Mucosa of stomach (tissue), 1 donor: ENCODE data around the gene PAK4.
"Not testable (repeated sequence)": the region's sequence is repeated elsewhere in the genome, so short reads cannot be mapped to it uniquely, and the experiment has no call there.

Experiments
- H3K27me3 ChIP-seq: one replicate; pipeline ENCODE4 v1.7.0; 2013; ENCODE audit warnings: mild to moderate bottlenecking, low read length; ENCODE audit not compliant: control insufficient read depth, insufficient read depth
- H3K36me3 ChIP-seq: one replicate; pipeline ENCODE4 v1.7.0; 2013; ENCODE audit warnings: low read length; ENCODE audit not compliant: control insufficient read depth, insufficient read depth
- H3K4me1 ChIP-seq: one replicate; pipeline ENCODE4 v1.7.0; 2013; ENCODE audit warnings: mild to moderate bottlenecking, low read length; ENCODE audit not compliant: control insufficient read depth, insufficient read depth
- H3K4me3 ChIP-seq: one replicate; pipeline ENCODE4 v1.7.0; 2013; ENCODE audit warnings: low read length
- H3K9ac ChIP-seq: one replicate; pipeline ENCODE4 v1.7.0; 2013; ENCODE audit warnings: mild to moderate bottlenecking, low read length, moderate library complexity
- H3K9me3 ChIP-seq: one replicate; pipeline ENCODE4 v1.7.0; 2013; ENCODE audit warnings: mild to moderate bottlenecking, low read length, moderate library complexity; ENCODE audit not compliant: control insufficient read depth
- donor health status: Pancreatic carcinoma.

PAK4 gene

GRCh38 chr19:39219108-39219507 is 93.5 kb downstream of the PAK4 start:
- not testable (repeated sequence) for H3K9ac ChIP-seq, H3K27me3 ChIP-seq, H3K4me3 ChIP-seq, H3K4me1 ChIP-seq, H3K9me3 ChIP-seq, H3K36me3 ChIP-seq

- H3K4me1 ChIP-seq, result no peaks in the 10 kb centered on the region
- peaks cover 3% of the 10 kb centered on the region for H3K27me3 ChIP-seq
- H3K4me3 ChIP-seq, result no peak overlapping the region
- no peak overlapping the region for H3K9ac ChIP-seq
- H3K36me3 ChIP-seq, result no peaks in the 10 kb centered on the region
- no peaks in the 10 kb centered on the region for H3K9me3 ChIP-seq
These were observed 98.2 kb downstream of the PAK4 start for GRCh38 chr19:39223703-39224279.

- Histone ChIP-seq H3K36me3 (no peaks in the 10 kb centered on the region), H3K4me3 (no peak overlapping the region), H3K27me3 (peaks cover 3% of the 10 kb centered on the region), H3K9me3 (no peaks in the 10 kb centered on the region), H3K4me1 (no peaks in the 10 kb centered on the region), H3K9ac (no peak overlapping the region)
These were observed 99.3 kb downstream of the PAK4 start for GRCh38 chr19:39224910-39225309.
